SW 1271 (cell line): Measurements from ENCODE around the gene NPPC.
"Not testable (repeated sequence)": the region's sequence is repeated elsewhere in the genome, so short reads cannot be mapped to it uniquely, and the experiment has no call there.

Experiments
- DNase-seq, 2 experiments: peaks; one replicate each; lab custom pipeline; 2025; lab: John Stamatoyannopoulos, UW

Gene NPPC

GRCh38 chr2:231886071-231886681 is 40.0 kb downstream of the NPPC start:
- no peak for DNase-seq

GRCh38 chr2:231884438-231885140 is 41.6 kb downstream of the NPPC start:
- no peak for DNase-seq

DNA sequence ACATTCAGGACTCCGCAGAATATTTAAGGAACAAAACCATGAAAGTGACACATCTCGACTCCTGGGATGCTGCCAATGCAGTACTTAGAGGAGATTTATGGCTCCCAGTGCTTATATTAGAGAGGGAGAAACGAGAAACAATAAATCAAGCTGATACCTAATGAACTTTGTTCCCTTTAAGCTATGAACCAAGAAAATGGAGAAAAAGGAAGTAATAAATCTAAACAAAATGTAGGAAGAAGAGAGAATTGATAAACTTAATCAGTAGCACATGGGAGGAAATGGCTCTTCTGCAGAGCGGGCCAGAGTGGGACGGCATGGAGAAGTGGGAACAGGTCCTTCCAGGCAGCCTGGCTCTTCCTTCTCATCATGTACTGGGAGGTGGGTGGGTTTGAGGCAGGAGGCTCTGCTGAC is 42.7 kb downstream of the NPPC start:
- no peak for DNase-seq

DNA sequence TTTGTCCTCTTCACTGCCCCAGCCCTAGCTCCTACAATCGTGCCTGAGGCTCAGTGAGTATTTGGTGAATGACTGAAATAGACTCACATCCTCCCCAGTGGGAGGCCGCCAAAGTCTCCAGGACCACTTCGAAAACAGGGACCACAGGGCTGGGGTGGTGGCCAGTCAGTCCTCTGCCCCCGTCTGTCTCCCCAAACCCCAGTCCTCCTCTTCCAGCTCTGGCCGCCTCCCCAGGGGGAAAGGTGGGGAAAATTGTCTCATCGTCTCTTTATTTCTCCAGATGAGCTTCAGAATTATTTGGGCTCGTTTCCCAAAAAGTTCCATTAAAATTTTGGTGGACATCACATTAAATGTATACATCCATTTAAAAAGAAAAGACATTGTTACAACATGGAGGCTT is 43.5 kb downstream of the NPPC start:
- no peak for DNase-seq

DNA sequence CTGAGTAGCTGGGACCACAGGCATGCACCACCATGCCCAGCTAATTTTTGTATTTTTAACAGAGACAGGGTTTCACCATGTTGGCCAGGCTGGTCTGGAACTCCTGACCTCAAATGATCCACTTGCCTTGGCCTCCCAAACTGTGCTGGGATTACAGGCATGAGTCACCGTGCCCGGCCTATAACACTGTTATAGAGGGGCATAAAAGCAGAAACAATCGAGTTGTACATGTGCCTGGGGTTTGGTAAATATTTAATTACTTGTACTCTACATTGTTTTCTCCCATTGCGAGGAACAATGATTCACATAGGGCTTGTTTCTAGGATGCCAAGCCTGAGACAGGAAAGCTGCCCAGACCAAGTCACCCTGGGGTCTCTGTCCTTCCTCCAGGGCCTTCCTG is 45.8 kb downstream of the NPPC start:
- DNase-seq = not testable (repeated sequence)

DNA sequence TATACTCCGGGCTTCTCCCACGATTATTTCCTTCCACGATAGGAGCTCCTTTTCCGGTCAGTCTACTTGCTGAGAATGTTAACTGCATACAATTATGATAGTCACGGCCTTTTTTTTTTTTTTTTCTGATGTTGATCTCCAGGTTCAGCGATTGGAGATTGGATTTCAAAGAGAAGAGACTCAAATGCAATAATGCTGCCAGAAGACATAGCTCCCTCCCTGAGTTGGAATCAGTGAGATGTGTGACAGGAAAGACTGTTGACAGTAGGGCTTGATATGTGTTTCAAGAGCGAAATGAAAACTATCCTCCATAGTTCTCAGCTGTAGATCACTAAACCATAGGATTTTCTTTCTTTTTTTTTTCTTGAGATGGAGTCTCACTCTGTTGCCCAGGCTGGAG is 47.0 kb downstream of the NPPC start:
- no peak for DNase-seq

DNA sequence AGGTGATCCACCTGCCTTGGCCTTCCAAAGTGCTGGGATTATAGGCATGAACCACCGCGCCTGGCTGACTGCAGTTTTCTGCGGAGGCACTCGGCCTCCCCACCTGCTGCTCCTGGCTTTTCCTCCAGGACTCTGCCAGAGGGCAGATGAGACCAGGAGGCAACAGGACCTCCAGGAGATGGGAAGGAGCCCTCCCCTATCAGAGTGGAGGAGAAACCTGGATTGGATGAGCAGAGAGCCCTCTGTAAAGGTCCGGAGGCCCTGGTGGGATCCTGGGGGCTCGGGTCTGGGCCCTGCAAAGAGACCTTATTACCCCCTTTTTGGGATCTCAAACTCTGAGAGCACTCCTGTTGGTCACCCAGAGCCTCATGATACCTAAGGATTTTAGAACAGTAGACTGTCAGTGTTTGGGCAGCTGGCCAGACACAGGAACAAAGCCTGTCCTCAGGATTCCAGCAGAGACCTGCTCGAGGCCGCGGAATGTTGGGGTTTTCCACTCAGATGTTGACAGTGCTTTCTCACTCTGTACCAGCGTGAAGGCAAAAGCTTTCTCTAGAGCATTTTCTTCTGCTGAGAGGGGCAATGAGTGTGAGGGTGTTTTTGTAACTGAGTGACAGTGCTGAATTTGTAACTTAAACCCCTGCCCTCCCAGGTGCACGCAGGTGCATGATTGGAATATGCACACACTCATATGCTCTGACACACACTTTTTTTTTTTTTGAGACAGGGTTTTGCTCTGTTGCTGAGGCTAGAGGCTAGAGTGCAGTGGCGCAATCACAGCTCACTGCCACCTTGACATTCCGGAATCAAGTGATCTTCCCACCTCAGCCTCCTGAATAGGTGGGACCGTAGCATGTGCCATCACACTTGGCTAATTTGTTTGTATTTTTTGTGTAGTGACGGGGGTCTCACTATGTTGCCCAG is 48.4 kb downstream of the NPPC start:
- peak in 1 of 2 experiments; percentile 9 for DNase-seq

GRCh38 chr2:231874944-231875343 is 51.3 kb downstream of the NPPC start:
- DNase-seq = no peak
